Fibroblast of mammary gland (primary cell): ENCODE measurements around the gene KRTAP12-1.

Experiments used
- DNase-seq: peaks from one replicate; pipeline ENCODE4 v3.0.0-alpha.2; 2010; ENCODE audit warnings: low read depth
- H3K4me3 ChIP-seq: 2 replicates; pipeline ENCODE4 v1.5.1; 2011; ENCODE audit warnings: low read depth, mild to moderate bottlenecking, low read length, moderate library complexity; ENCODE audit not compliant: control insufficient read depth
- TF ChIP-seq, protein P1 (sequence below): conservative IDR thresholded peaks from 2 replicates; pipeline ENCODE4 v1.5.1; 2011; ENCODE audit warnings: low read depth, low read length, inconsistent platforms; ENCODE audit not compliant: control insufficient read depth, insufficient read depth

Gene KRTAP12-1

DNA sequence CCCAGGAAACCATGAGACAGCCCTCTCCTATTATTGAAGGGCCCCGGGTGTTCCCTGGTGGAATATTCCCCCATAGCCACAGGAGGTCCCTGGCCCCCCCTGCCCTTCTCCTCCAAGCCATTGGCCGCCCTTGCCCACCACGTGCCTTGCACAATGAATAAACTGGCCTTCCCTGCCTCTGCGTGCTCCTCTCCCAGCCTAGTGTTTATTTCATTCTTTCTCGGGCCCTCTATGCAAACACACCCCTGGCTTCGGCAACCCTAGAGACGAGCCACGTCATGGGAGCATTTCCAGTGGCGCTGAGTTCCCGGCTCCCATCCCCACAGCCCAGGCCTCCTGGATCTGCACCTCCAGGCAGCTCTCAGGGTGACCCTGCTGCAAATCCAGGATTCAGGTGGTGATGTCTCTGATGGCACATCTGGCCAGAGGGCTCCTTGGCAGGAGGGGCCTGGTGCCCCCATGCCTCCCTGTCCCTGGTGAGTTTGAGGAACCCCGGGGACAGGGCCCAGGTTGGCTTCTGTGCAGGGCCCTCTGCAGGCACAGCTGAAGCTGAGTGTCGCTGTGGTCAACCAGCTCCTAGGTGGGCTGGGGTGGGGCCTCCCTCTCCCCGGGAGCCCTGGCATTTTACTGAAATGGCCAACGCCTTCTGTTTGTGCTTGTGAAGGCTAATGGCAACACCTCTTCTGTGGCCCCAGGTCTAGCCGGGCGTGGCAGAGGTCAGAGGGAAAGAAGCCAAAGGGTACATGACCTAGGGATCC, 21.2 kb upstream of the KRTAP12-1 start:
- DNase-seq: no peak
- no peak overlapping the region for H3K4me3 ChIP-seq
- TF ChIP-seq, protein P1, sequence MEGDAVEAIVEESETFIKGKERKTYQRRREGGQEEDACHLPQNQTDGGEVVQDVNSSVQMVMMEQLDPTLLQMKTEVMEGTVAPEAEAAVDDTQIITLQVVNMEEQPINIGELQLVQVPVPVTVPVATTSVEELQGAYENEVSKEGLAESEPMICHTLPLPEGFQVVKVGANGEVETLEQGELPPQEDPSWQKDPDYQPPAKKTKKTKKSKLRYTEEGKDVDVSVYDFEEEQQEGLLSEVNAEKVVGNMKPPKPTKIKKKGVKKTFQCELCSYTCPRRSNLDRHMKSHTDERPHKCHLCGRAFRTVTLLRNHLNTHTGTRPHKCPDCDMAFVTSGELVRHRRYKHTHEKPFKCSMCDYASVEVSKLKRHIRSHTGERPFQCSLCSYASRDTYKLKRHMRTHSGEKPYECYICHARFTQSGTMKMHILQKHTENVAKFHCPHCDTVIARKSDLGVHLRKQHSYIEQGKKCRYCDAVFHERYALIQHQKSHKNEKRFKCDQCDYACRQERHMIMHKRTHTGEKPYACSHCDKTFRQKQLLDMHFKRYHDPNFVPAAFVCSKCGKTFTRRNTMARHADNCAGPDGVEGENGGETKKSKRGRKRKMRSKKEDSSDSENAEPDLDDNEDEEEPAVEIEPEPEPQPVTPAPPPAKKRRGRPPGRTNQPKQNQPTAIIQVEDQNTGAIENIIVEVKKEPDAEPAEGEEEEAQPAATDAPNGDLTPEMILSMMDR: no peak

DNA sequence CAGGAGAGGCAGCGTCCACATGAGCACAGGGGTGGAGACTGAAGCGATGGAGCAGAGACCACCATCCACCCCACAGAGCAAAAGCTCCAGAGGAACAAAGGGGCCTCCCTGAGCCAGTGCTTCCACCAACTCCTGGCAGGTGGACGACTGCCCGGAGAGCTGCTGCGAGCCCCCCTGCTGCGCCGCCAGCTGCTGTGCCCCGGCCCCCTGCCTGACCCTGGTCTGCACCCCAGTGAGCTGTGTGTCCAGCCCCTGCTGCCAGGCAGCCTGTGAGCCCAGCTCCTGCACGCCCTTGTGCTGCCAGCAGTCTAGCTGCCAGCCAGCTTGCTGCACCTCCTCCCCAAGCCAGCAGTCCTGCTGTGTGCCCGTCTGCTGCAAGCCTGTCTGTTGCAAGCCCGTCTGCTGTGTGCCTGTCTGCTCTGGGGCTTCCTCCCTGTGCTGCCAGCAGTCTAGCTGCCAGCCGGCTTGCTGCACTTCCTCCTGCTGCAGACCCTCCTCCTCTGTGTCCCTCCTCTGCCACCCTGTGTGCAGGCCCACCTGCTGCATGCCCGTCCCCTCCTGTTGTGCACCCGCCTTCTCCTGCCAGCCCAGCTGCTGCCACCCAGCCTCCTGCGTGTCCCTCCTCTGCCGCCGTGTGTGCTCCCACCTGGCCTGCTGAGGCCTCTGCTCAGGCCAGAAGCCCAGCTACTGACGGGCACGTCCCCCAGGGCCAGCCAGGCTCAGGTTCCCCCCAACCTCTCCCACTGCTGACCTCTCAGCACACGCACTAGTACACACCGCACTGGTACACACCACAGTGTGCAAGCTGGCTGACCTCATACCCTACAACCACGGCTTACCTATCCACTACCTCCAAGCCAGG, 20.4 kb upstream of the KRTAP12-1 start:
- DNase-seq: no peak
- H3K4me3 ChIP-seq: no peak overlapping the region
- TF ChIP-seq, protein P1: no peak

DNA sequence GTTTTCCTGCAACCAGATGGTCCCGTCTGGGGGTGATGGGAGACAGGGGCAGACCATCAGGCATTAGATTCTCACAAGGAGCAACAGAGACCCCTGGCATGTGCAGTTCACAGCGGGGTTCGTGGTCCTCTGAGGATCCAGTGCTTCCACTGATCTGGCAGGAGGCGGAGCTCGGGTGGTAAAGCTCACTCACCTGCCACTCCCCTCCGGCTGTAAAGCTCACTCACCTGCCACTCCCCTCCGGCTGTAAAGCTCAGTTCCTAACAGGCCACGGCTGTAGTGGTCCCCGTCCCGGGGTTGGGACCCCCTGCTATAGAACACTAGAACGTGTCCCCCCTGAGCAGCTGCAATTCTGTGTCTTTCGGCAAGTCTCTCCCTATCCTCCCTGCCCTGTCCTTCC, 19.6 kb upstream of the KRTAP12-1 start:
- TF ChIP-seq, protein P1: no peak
- H3K4me3 ChIP-seq: no peak overlapping the region
- DNase-seq: no peak

DNA sequence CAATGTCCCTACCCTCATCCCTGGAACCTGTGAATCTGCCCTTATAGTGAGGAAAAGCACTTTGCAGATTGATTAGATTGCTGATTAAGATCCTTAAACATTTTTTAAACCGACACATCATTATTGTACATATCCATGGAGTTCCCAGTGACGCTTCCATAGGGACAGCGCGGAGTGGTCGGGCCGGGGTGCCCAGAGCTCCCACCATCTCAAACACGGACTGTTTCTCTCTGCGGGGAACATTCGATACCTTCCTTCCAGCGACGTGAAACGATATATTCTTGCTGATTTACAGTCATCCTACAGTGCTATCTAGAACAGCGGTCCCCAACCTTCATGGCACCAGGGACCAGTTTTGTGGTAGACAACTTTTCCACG, 19.0 kb upstream of the KRTAP12-1 start:
- no peak for DNase-seq
- TF ChIP-seq, protein P1: no peak
- no peak overlapping the region for H3K4me3 ChIP-seq

DNA sequence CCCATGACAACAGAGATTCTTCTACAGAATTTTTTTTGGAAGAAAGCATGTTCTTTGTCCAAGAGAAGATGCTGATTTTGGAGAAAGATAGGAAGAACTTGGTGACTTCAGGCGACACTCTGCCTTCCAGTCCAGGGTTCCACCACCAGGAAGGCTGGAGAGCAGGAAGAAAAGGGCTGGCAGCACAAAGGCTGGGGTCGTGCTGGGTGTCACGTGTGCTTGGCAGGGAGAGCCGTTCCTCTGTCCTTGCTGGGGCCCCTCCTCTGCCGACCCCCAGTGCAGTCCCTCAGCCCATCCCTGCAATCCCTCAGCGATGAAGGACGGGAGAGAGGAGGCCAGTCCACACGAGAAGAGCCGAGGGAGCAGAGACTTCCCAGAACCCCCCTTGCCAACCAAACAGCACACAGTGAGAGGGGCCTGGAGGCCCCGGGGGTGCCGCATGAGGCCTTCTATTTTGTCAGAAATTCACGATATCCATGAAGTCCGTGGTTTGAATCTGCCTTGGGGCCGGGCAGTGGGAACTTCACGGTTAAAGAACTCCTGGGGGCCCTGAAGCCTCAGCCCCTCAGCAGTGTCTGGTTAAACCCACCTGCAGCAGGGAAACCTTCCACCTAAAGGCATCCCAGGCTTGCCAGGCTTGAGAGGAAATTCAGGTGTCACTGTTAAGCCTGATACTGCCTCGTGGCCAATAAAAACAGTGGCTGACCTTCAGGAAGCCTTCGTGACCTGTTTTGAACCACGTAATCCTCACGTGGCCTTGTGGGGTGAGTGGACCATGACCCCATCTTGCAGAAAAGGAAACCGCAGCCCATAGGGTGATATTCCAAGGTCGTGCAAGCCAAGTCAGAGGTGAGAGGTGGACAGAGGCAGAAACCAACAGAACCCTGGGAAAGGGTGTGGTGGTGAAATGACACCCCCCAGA, 18.4 kb upstream of the KRTAP12-1 start:
- DNase-seq: no peak
- no peak overlapping the region for H3K4me3 ChIP-seq
- TF ChIP-seq, protein P1: no peak

DNA sequence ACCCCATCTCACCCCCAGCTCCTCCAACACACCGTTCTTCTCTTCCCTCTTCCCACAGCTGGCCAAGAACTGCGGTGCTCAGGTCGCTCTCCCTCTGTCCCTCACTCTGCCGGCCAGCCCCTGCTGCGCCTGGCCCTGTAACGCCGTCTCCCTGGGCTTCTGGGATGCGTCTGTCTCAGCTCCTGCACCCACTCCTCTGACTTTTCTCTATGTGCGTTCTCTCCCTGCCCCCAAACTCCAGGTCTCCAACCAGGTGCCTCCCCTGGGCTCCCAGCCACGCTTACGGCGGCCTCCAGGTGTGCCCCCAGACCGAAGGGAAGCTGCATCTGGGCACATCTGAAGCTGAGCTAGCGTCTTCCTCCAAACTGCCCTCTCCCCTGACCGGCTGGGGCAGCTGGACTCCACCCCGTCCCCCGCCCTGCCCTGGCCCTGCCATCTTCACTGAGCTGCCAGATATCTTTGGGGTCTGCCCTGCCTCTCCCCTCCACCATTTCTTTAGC, 17.6 kb upstream of the KRTAP12-1 start:
- TF ChIP-seq, protein P1: no peak
- no peak for DNase-seq
- H3K4me3 ChIP-seq: no peak overlapping the region
